SK-N-SH treated with all-trans-retinoic acid at 6 μM for 48 hours (cell line): ENCODE data around the gene ACTR8.

Experiments used
- ARNTL ChIP-seq: fragments of 450-650 bp; formaldehyde crosslinking; IDR thresholded peaks from 2 replicates; pipeline ENCODE4 v1.5.0; 2020; ENCODE audit warnings: low read depth, mild to moderate bottlenecking, moderate library complexity, borderline replicate concordance
- ESRRG ChIP-seq: fragments of 250-450 bp; sonication (Bioruptor Pico); IDR thresholded peaks from 2 replicates; pipeline ENCODE4 v1.6.1; 2021; ENCODE audit warnings: mild to moderate bottlenecking
- PPARA ChIP-seq: fragments of 250-450 bp; sonication (Bioruptor Pico); IDR thresholded peaks from 2 replicates; pipeline ENCODE4 v1.5.0; 2020; ENCODE audit warnings: mild to moderate bottlenecking, borderline replicate concordance
- RARB ChIP-seq: fragments of 250-450 bp; sonication (Bioruptor Pico); IDR thresholded peaks from 2 replicates; pipeline ENCODE4 v1.8.0; 2021; ENCODE audit warnings: mild to moderate bottlenecking, moderate library complexity
- ZFP30 ChIP-seq: fragments of 450-650 bp; formaldehyde crosslinking; IDR thresholded peaks from 2 replicates; pipeline ENCODE4 v1.5.0; 2022; ENCODE audit warnings: mild to moderate bottlenecking, moderate library complexity
- TF ChIP-seq, protein P1 (sequence below): fragments of 250-450 bp; sonication (Bioruptor Pico); IDR thresholded peaks from 2 replicates; pipeline ENCODE4 v1.5.1; 2020; ENCODE audit warnings: low read depth, mild to moderate bottlenecking, moderate library complexity
- TF ChIP-seq, protein P2 (sequence below): fragments of 250-450 bp; sonication (Bioruptor Pico); IDR thresholded peaks from 2 replicates; pipeline ENCODE4 v1.8.0; 2020; ENCODE audit warnings: mild to moderate bottlenecking, moderate library complexity, borderline replicate concordance

DNA sequence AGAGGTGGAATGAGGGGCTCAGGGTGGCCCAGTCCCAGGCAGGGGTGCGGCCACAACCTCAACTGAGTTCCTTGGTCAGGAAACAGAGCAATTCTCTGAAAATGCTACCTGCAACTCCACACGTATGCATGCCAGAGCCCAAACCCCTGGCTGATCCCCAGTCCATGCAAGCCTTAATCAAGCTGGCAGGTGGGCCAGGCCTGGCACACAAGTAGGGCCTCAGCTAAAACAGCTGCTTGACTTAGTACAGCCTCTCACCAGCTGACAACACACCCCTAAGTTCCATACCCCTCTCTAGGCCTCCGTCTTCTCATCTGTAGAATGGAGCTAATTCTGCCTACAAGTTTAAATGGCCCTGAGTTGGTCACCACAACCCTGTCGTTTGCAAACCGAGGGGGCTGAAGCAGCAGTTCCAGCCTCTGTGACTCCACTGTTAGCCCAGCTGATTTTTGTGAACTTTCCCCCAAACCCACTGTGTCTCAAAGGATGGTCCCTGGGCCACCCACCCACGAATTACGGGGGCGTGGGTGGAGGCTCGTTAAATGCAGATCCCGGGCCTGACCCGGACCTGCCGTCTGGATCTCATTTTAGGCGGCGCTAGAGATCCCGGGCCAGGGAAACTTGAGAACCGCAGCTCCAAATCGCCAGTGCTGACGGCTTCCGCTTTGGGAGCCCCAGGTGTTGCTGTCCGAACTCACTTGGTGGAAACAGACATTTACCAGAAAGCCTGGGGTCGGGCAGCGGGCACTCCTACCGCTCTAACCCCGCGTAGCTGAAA, 36.7 kb downstream of the ACTR8 start:
- no peak for TF ChIP-seq PPARA (CRISPR knock-in tag)
- TF ChIP-seq ZFP30: no peak
- no peak for TF ChIP-seq ESRRG (CRISPR knock-in tag)
- no peak for TF ChIP-seq RARB (CRISPR knock-in tag)
- TF ChIP-seq ARNTL (CRISPR knock-in tag): no peak
- TF ChIP-seq, protein P1, sequence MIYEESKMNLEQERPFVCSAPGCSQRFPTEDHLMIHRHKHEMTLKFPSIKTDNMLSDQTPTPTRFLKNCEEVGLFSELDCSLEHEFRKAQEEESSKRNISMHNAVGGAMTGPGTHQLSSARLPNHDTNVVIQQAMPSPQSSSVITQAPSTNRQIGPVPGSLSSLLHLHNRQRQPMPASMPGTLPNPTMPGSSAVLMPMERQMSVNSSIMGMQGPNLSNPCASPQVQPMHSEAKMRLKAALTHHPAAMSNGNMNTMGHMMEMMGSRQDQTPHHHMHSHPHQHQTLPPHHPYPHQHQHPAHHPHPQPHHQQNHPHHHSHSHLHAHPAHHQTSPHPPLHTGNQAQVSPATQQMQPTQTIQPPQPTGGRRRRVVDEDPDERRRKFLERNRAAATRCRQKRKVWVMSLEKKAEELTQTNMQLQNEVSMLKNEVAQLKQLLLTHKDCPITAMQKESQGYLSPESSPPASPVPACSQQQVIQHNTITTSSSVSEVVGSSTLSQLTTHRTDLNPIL (CRISPR knock-in tag): no peak
- TF ChIP-seq, protein P2, sequence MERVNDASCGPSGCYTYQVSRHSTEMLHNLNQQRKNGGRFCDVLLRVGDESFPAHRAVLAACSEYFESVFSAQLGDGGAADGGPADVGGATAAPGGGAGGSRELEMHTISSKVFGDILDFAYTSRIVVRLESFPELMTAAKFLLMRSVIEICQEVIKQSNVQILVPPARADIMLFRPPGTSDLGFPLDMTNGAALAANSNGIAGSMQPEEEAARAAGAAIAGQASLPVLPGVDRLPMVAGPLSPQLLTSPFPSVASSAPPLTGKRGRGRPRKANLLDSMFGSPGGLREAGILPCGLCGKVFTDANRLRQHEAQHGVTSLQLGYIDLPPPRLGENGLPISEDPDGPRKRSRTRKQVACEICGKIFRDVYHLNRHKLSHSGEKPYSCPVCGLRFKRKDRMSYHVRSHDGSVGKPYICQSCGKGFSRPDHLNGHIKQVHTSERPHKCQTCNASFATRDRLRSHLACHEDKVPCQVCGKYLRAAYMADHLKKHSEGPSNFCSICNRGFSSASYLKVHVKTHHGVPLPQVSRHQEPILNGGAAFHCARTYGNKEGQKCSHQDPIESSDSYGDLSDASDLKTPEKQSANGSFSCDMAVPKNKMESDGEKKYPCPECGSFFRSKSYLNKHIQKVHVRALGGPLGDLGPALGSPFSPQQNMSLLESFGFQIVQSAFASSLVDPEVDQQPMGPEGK (CRISPR knock-in tag): no peak
